Large intestine (tissue), 3 donors: ENCODE measurements around the gene EXOC3. TPM values are rescaled to one million over a fixed set of nuclear protein-coding genes. Genes with fewer than 3 reads are reported as not detected.

Experiments used
- DNase-seq, 2 donors: peaks; one replicate each; pipeline versions ENCODE4 v3.0.0 to v3.0.0-alpha.2; 2013
- H3K27ac ChIP-seq: one replicate; pipeline ENCODE4 v1.5.1; 2013; ENCODE audit warnings: low read length
- H3K27me3 ChIP-seq: 2 replicates; pipeline ENCODE4 v1.6.1; 2013; ENCODE audit warnings: low read length; ENCODE audit not compliant: control insufficient read depth, insufficient read depth
- H3K36me3 ChIP-seq: 2 replicates; pipeline ENCODE4 v1.6.1; 2013; ENCODE audit warnings: low read length; ENCODE audit not compliant: control insufficient read depth, insufficient read depth
- H3K4me1 ChIP-seq: one replicate; pipeline ENCODE4 v1.6.1; 2013; ENCODE audit warnings: low read length; ENCODE audit not compliant: control insufficient read depth, insufficient read depth
- H3K4me3 ChIP-seq: one replicate; pipeline ENCODE4 v1.5.1; 2013; ENCODE audit warnings: low read length
- H3K9me3 ChIP-seq: one replicate; pipeline ENCODE4 v1.6.1; 2013; ENCODE audit warnings: mild to moderate bottlenecking, low read depth, low read length, moderate library complexity; ENCODE audit not compliant: control insufficient read depth
- WGBS: methylation state at CpG from one replicate; pipeline ENCODE4 v1.1.5; 2013; ENCODE audit warnings: low lambda C conversion rate; ENCODE audit not compliant: insufficient coverage; 5-methylcytosine and 5-hydroxymethylcytosine counted together
- polyA plus RNA-seq: library from polyadenylated mRNA; unstranded; fragments of 120-200 nt; gene quantifications from one replicate; pipeline ENCODE4 v1.2.1, GENCODE V29; 2013

EXOC3 gene
- polyA plus RNA-seq, 1 donor: 59.1 TPM

DNA sequence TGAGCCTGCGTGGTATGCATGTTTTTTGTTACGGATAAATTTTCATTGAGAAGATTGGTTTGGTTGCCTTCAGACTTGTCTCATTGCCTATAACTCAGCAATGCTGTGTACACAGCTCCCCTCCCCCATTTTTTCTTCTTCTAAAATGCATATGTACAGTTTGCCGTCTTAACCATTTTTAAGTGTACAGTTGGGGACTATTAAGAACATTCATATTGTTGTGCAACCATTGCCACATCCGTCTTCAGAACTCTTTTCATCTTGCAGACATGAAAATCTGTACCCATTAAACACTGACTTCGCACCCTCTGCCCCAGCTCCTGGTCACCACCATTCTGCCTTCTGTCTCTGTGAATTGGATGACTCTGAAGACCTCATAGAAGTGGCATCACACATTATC, 6.2 kb downstream of the EXOC3 start:
- DNase-seq: no peak
- 96% methylated on average over 3 of the region's 5 CpGs for WGBS
- no peaks in the 10 kb centered on the region for H3K27me3 ChIP-seq
- H3K4me1 ChIP-seq: peaks cover 1% of the 10 kb centered on the region
- H3K4me3 ChIP-seq: no peak overlapping the region
- H3K27ac ChIP-seq: no peak overlapping the region
- peaks cover 71% of the 10 kb centered on the region for H3K36me3 ChIP-seq
- H3K9me3 ChIP-seq: peaks cover 18% of the 10 kb centered on the region

DNA sequence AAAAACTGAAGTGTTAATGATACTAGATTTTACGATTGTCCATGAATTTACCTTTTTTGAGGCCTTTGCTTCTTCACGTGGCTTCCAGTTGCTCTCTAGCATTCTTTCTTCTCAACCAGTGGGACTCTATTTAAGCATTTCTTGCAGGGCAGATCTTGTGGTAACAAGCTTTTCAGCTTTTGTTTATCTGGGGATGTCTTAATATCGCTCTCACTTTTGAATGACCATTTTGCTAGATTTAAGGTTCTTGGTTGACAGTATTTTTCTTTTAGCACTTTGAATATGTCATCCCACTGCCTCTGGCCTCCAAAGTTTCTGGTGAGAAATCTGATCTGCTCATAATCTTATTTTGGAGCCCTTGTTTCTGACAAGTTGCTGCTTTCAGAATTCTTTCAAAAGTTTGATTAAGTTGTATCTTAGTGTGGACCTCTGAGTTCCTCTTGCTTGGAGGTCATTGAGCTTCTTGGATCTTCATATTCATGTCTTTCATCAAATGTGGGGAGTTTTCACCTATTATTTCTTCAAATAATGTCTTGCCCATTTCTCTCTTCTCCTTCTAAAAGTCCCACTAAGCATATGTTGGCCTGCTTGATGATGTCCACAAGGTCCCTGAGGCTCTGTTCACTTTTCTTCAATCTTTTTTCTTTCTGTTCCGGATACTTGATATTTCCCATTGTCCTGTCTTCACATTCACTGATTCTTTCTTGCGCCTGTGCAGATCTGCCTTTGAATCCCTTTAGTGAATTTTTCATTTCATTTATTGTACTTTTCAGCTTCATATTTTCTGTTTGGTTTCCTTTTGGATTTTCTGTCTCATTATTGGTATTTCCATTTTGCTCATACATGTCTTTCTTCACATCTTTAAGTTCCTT, 8.8 kb downstream of the EXOC3 start:
- Histone ChIP-seq H3K4me3 (no peak overlapping the region), H3K36me3 (peaks cover 83% of the 10 kb centered on the region), H3K4me1 (no peaks in the 10 kb centered on the region), H3K27me3 (no peaks in the 10 kb centered on the region), H3K27ac (no peak overlapping the region), H3K9me3 (peaks cover 18% of the 10 kb centered on the region)
- DNase-seq: no peak
- WGBS: 89% methylated on average over 4 of the region's 5 CpGs

DNA sequence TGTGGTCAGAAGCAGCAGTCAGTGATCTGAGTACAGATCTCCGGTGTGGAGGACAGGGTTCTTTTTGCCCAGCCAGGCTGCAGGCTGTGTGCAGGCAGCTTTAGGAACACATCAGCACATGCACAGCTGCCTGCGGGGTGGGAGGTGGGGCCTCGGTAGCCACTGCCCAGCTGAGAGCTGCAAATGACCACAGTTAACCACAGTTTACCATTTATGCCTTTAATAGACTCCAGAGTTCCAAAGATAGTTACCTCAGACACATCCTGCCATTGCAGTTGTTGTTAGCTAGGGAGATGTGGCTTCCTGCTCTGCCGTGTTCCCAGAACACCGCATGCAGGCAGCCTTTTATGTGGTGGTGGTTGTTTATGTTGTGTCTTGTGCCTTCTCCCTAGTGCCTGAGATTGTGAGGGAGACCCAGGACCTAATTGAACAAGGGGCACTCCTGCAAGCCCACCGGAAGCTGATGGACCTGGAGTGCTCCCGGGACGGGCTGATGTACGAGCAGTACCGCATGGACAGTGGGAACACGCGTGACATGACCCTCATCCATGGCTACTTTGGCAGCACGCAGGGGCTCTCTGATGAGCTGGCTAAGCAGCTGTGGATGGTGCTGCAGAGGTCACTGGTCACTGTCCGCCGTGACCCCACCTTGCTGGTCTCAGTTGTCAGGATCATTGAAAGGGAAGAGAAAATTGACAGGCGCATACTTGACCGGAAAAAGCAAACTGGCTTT, 10.2 kb downstream of the EXOC3 start:
- no peaks in the 10 kb centered on the region for H3K4me1 ChIP-seq
- no peak for DNase-seq
- no peak overlapping the region for H3K27ac ChIP-seq
- WGBS: no CpG with 5 or more reads among the region's 17 CpGs
- H3K4me3 ChIP-seq: no peak overlapping the region
- H3K27me3 ChIP-seq: no peaks in the 10 kb centered on the region
- H3K36me3 ChIP-seq: peaks cover 83% of the 10 kb centered on the region
- H3K9me3 ChIP-seq: peaks cover 18% of the 10 kb centered on the region

DNA sequence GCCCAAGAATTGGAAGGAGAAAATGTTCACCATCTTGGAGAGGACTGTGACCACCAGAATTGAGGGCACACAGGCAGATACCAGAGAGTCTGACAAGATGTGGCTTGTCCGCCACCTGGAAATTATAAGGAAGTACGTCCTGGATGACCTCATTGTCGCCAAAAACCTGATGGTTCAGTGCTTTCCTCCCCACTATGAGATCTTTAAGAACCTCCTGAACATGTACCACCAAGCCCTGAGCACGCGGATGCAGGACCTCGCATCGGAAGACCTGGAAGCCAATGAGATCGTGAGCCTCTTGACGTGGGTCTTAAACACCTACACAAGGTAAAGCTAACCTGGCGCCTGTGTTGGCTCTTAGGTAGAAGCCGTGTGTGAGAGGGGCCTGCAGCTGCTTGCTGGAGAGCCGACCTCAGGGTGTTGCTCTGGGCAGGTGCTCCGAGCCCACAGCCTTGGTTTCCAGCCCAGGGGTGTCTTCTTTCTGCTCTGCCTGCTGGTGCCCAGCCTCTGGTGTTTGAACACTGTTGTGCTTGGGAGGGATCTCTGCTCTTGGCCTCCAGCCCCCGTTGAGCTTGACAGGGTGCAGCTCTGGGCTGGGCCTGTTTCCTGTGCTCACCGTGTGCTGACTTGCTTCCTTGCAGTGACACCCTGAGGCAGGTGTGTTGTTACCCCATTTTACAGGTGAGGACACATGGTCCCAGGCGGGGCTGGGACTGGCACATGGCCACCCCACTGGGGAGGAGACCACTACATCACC, 10.9 kb downstream of the EXOC3 start:
- 100% methylated on average over 1 of the region's 16 CpGs for WGBS
- H3K36me3 ChIP-seq: peaks cover 83% of the 10 kb centered on the region

DNA sequence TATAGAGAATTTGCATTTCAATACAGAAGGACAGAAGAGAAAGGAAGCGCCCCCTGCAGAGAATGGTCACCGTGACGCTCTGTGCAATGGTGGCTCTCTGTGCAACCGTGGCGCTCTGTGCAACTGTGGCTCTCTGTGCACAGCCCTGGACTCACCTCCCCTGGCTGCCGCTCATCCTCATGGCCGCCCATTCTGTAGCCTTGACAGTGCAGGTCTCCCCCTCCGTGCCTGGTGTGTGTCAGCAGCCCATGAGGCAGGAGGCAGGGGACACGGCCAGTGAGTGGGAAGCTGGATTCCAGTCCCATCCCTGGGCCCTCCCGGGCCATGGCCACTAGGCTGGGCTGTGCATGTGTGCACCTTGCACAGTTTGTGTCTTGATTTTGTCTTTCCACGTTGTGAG, 12.0 kb downstream of the EXOC3 start:
- H3K4me3 ChIP-seq: no peak overlapping the region
- no peak for DNase-seq
- H3K27ac ChIP-seq: no peak overlapping the region
- H3K27me3 ChIP-seq: no peaks in the 10 kb centered on the region
- peaks cover 84% of the 10 kb centered on the region for H3K36me3 ChIP-seq
- WGBS: no CpG with 5 or more reads among the region's 11 CpGs
- no peaks in the 10 kb centered on the region for H3K4me1 ChIP-seq
- H3K9me3 ChIP-seq: peaks cover 18% of the 10 kb centered on the region

More for the DNA sequence above, 10.9 kb downstream of the EXOC3 start:
- Histone ChIP-seq H3K27me3 (no peaks in the 10 kb centered on the region), H3K9me3 (peaks cover 18% of the 10 kb centered on the region), H3K4me3 (no peak overlapping the region), H3K4me1 (no peaks in the 10 kb centered on the region), H3K27ac (no peak overlapping the region)
- no peak for DNase-seq

DNA sequence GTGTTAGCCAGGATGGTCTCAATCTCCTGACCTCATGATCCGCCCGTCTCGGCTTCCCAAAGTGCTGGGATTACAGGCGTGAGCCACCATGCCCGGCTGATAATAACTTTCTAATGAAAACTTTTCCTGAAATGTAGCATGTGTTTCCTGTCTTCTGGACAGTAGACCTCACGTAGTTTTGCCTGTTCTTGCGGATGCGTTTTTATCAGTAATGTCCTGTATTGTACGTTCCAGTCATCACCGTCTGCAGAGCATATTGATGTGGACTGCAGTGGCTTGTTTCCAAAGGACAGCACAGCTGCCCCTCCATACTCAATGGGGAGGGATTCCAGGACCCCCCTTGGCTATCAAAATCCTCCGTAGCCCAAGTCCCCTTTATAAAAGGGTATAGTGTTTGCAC, 12.8 kb downstream of the EXOC3 start:
- Histone ChIP-seq H3K4me3 (no peak overlapping the region), H3K27me3 (no peaks in the 10 kb centered on the region), H3K9me3 (peaks cover 16% of the 10 kb centered on the region), H3K4me1 (no peaks in the 10 kb centered on the region), H3K36me3 (peaks cover 85% of the 10 kb centered on the region), H3K27ac (no peak overlapping the region)
- WGBS: 100% methylated on average over 1 of the region's 11 CpGs
- no peak for DNase-seq

DNA sequence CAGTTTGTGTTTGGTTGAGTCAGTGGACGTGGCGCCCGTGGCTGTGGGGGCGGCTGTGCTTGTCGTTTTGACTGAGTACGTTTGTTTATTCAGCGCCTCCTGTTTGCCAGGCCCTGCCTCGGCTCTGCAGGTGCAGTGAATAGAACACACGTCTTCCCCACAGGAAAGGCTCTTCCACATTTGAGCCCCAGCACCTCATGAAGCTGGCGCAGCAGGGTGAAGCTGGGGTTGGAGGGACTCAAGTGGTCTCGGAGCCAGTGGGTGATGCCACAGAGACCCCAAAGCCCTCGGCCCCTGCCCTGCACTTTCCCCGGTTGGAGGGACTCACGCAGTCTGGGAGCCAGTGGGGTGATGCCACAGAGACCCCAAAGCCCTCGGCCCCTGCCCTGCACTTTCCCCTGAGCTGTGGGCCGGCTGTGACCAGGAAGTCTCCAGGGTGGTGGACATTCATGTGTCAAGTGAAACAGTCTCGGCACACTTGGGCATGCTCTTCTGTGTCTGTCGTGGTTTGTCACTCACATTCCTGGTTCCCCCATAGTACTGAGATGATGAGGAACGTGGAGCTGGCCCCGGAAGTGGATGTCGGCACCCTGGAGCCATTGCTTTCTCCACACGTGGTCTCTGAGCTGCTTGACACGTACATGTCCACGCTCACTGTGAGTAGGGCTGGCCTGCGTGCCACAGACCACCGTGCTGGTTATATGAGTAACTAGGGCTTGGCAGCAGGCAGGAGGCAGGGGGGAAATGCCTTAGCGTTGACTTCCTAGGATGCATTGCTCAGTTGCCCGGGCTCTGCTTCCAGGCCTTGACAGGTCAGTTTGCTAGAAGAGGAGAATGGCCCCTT, 13.6 kb downstream of the EXOC3 start:
- H3K4me3 ChIP-seq: no peak overlapping the region
- no peak for DNase-seq
- H3K9me3 ChIP-seq: peaks cover 13% of the 10 kb centered on the region
- peaks cover 84% of the 10 kb centered on the region for H3K36me3 ChIP-seq
- H3K4me1 ChIP-seq: no peaks in the 10 kb centered on the region
- no CpG with 5 or more reads among the region's 28 CpGs for WGBS
- H3K27ac ChIP-seq: no peak overlapping the region
- H3K27me3 ChIP-seq: no peaks in the 10 kb centered on the region

DNA sequence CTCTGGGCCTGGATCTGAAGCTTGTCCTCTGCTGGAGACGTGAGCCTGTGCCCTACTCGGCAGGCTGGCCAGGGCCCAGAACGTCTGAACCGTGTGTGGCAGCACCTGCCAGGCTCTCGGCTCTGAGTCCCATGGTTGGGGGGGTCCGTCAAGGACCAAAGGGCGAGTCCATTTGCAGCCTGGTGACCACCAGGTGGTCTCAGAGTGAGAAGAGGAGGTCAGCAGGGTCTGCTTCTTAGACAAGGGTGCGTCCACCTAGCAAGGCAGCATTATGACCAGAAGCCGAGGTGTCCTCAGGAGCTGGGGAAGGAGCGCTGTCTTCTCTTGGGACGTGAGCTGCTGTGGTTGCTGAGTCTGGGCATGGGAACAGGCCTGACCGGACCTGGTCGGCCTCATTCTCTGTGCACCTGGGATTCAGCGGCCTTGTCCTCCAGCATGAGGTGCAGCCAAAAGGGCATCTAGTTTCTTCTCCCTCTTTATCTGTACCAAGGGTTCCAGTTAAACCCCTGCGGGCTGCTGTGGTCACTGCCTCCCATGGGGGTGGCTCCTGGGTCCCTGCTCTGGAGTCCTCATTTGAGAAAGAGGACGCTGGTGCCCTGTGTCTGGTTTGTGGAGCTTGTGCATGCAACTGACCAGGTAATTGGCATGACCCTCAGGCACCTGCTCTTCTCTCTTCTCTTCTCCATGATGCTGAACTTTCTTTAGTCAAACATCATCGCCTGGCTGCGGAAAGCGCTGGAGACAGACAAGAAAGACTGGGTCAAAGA, 14.4 kb downstream of the EXOC3 start:
- WGBS: no CpG with 5 or more reads among the region's 19 CpGs
- no peak for DNase-seq
- peaks cover 86% of the 10 kb centered on the region for H3K36me3 ChIP-seq

DNA sequence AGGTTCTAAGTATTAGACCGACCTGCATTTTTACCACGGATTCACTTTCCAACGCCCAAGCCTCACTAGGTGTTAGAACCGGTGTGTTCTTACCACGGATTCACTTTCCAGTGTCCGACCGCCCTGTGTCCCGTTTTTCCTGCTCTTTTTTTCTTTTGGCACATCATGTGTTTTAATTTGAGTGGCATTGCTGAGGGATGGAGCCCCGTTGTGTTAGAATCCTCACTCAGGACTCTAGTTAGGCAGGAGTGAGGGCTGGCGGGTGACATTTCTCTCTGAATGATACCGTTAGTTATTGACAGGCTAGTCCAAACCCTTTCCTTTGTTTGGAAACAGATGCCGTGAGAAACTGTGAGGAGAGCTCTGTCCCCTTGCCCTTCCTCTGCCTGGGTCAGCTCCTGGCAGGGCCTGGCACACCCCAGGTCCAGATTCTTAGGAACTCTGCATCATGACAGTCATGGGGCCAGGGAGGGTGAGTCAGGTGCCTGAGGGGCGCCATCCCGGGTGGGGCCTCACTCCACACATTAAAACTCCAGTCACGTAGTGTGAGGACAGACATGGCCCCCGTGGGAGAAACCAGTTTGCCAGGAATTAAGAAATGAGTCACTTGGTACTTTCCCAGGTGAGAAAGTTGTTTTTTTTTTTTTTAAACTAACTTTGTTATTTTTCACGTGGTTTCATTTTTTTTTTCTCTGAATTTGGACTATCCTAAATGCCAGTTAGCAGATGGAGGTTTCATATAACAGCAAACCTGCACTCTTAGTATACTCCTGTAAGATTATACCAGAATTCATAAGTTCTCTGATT, 15.8 kb downstream of the EXOC3 start:
- Histone ChIP-seq H3K4me1 (no peaks in the 10 kb centered on the region), H3K9me3 (no peaks in the 10 kb centered on the region), H3K4me3 (no peak overlapping the region), H3K36me3 (peaks cover 81% of the 10 kb centered on the region), H3K27ac (no peak overlapping the region), H3K27me3 (no peaks in the 10 kb centered on the region)
- DNase-seq: no peak
- 89% methylated on average over 6 of the region's 17 CpGs for WGBS

More for the DNA sequence above, 14.4 kb downstream of the EXOC3 start:
- no peak overlapping the region for H3K4me3 ChIP-seq
- peaks cover 7% of the 10 kb centered on the region for H3K9me3 ChIP-seq
- no peaks in the 10 kb centered on the region for H3K4me1 ChIP-seq
- no peaks in the 10 kb centered on the region for H3K27me3 ChIP-seq
- H3K27ac ChIP-seq: no peak overlapping the region
